ENCODE data around the gene ABHD15.

- TF ChIP-seq SMC3 (IDR thresholded peaks at IDR 0.05): no peak
- no peak for TF ChIP-seq MAX (IDR thresholded peaks at IDR 0.05)
- no peak for TF ChIP-seq RNF2 (IDR thresholded peaks at IDR 0.05; ENCODE audit: borderline replicate concordance, low read depth)
- no peak for TF ChIP-seq MYC (IDR thresholded peaks at IDR 0.05; ENCODE audit: borderline replicate concordance, low read length)
- TF ChIP-seq CTCF (IDR thresholded peaks at IDR 0.05): no peak
- TF ChIP-seq EP300 (IDR thresholded peaks at IDR 0.05): no peak
- no peak for TF ChIP-seq RAD21 (conservative IDR thresholded peaks at IDR 0.05 in 1 of 2, IDR thresholded peaks at IDR 0.05 in 1 of 2)
- TF ChIP-seq KDM5A (IDR thresholded peaks at IDR 0.05): no peak
- TF ChIP-seq CHD2 (IDR thresholded peaks at IDR 0.05; ENCODE audit: low read length, partially characterized antibody): no peak
- no peak for TF ChIP-seq RARB (CRISPR knock-in tag; IDR thresholded peaks at IDR 0.05)
- TF ChIP-seq POLR2A (IDR thresholded peaks at IDR 0.05; ENCODE audit: low read length): no peak
- no peak for TF ChIP-seq MAFK (IDR thresholded peaks at IDR 0.05; ENCODE audit: partially characterized antibody)
- no peak for TF ChIP-seq RFX5 (IDR thresholded peaks at IDR 0.05)
Measured at GRCh38 chr17:29595943-29596774, 29.3 kb upstream of the ABHD15 start.

All from A549 (cell line).